Gastroesophageal sphincter (tissue), 4 donors: Measurements from ENCODE around the gene SDK1. TPM values are rescaled to one million over a fixed set of nuclear protein-coding genes. Genes with fewer than 3 reads are reported as not detected.

Experiments
- ATAC-seq: fragments of 150-250 bp; one replicate; pipeline ENCODE4 v1.9.1; 2016; ENCODE audit warnings: mild to moderate bottlenecking, moderate library complexity
- H3K27ac ChIP-seq, 4 donors: fragments of 200-600 bp; sonication (generic) in 3 of 4; 1 replicate in 3 of 4; 2 replicates in 1 of 4; pipeline ENCODE4 v1.5.1; 2016 to 2019
- H3K27me3 ChIP-seq: fragments of 200-600 bp; sonication (generic); one replicate; pipeline ENCODE4 v1.5.1; 2019
- H3K36me3 ChIP-seq, 2 donors: fragments of 200-600 bp; sonication (generic); one replicate each; pipeline ENCODE4 v1.5.1; 2019; ENCODE audit warnings: control low read depth in 1 of 2
- H3K4me1 ChIP-seq, 3 donors: fragments of 200-600 bp; sonication (generic); 1 replicate in 2 of 3; 2 replicates in 1 of 3; pipeline ENCODE4 v1.5.1; 2016 to 2019; ENCODE audit warnings: control low read depth in 2 of 3
- H3K4me3 ChIP-seq, 2 donors: fragments of 200-600 bp; sonication (generic); one replicate each; pipeline ENCODE4 v1.5.1; 2019; ENCODE audit warnings: mild to moderate bottlenecking in 1 of 2, moderate library complexity in 1 of 2
- H3K9me3 ChIP-seq, 3 donors: fragments of 200-600 bp; sonication (generic); one replicate each; pipeline ENCODE4 v1.5.1; 2017 to 2019; ENCODE audit warnings: control low read depth in 2 of 3
- CTCF ChIP-seq, 4 experiments: fragments of 200-600 bp in 2 of 4; fragments of 450-650 bp in 2 of 4; sonication (generic) in 1 of 4; IDR thresholded peaks; one replicate each; pipeline ENCODE4 v1.5.1; 2017 to 2019; ENCODE audit warnings: antibody characterized with exemption in 4 of 4, mild to moderate bottlenecking in 2 of 4, moderate library complexity in 2 of 4
- EP300 ChIP-seq: sonication (generic); formaldehyde crosslinking; IDR thresholded peaks from one replicate; pipeline ENCODE4 v1.6.1; 2017; ENCODE audit warnings: antibody characterized with exemption, mild to moderate bottlenecking
- POLR2A ChIP-seq, 2 donors: fragments of 450-650 bp; IDR thresholded peaks; one replicate each; pipeline ENCODE4 v1.6.1; 2017; ENCODE audit warnings: antibody characterized with exemption in 2 of 2, mild to moderate bottlenecking in 2 of 2, moderate library complexity in 1 of 2
- POLR2AphosphoS5 ChIP-seq: sonication (generic); formaldehyde crosslinking; IDR thresholded peaks from one replicate; pipeline ENCODE4 v1.6.1; 2017; ENCODE audit warnings: antibody characterized with exemption
- WGBS, 2 donors: methylation state at CpG; one replicate each; pipeline ENCODE4 v1.1.5; 2018; ENCODE audit warnings: low coverage in 1 of 2; 5-methylcytosine and 5-hydroxymethylcytosine counted together
- total RNA-seq, 4 donors: library from RNA; depleted of rRNA; stranded (reverse); fragments of >200 nt; gene quantifications; one replicate each; pipeline ENCODE4 v1.1.0, GENCODE V29; 2016

The SDK1 gene
- total RNA-seq, 4 donors from 2014 or later, result 6.1 to 13.6 (median 8.7) TPM

DNA sequence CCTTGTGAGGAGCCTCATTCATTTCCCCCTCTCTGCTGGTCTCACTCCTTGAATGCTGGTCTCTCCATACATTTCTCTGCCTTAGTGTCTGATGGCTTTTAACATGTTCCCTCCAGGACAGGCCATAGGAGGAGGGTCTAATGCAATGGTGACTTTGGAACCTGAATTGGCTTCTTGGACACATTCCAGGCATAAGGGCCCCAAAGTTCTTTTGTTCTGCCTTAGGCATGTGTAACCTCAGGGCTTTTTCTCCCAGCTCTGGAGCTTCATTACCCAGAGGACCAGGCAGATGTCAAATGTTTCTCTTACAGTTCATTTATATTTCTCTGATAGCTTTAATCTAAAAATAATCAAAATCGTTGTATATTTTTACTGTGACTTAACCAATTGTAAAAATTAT is 162.6 kb downstream of the SDK1 start:
- no peaks in the 10 kb centered on the region for H3K9me3 ChIP-seq
- H3K36me3 ChIP-seq, result no peaks in the 10 kb centered on the region
- TF ChIP-seq CTCF (IDR thresholded peaks at IDR 0.05) (no peak), EP300 (no peak), POLR2AphosphoS5 (no peak), POLR2A (IDR thresholded peaks at IDR 0.05) (no peak)
- no peaks in the 10 kb centered on the region for H3K27me3 ChIP-seq
- ATAC-seq, result no peak
- 10 to 29% methylated on average over 1 of the region's 1 CpG for WGBS, 2 donors
- H3K4me1 ChIP-seq, result no peaks in the 10 kb centered on the region
- no peak overlapping the region for H3K27ac ChIP-seq
- H3K4me3 ChIP-seq, result no peak overlapping the region

GRCh38 chr7:3464900-3465622 is 164.0 kb downstream of the SDK1 start:
- WGBS, 2 donors, result 81 to 85% methylated on average over 7 to 9 of the region's 9 CpGs

GRCh38 chr7:3466261-3466660 is 165.2 kb downstream of the SDK1 start:
- H3K27ac ChIP-seq, result no peak overlapping the region
- TF ChIP-seq POLR2A (IDR thresholded peaks at IDR 0.05) (no peak), CTCF (IDR thresholded peaks at IDR 0.05) (no peak), EP300 (no peak), POLR2AphosphoS5 (no peak)
- ATAC-seq, result no peak
- 63 to 65% methylated on average over 4 of the region's 4 CpGs for WGBS, 2 donors
- H3K4me1 ChIP-seq, result no peaks in the 10 kb centered on the region
- H3K9me3 ChIP-seq, result no peaks in the 10 kb centered on the region
- H3K4me3 ChIP-seq, result no peak overlapping the region
- H3K27me3 ChIP-seq, result no peaks in the 10 kb centered on the region
- H3K36me3 ChIP-seq, result no peaks in the 10 kb centered on the region

More at GRCh38 chr7:3464900-3465622, 164.0 kb downstream of the SDK1 start:
- TF ChIP-seq POLR2AphosphoS5 (no peak), CTCF (IDR thresholded peaks at IDR 0.05) (no peak), POLR2A (IDR thresholded peaks at IDR 0.05) (no peak), EP300 (no peak)
- Histone ChIP-seq H3K27ac (no peak overlapping the region), H3K36me3 (no peaks in the 10 kb centered on the region), H3K9me3 (no peaks in the 10 kb centered on the region), H3K4me3 (no peak overlapping the region), H3K4me1 (no peaks in the 10 kb centered on the region), H3K27me3 (no peaks in the 10 kb centered on the region)
- no peak for ATAC-seq

DNA sequence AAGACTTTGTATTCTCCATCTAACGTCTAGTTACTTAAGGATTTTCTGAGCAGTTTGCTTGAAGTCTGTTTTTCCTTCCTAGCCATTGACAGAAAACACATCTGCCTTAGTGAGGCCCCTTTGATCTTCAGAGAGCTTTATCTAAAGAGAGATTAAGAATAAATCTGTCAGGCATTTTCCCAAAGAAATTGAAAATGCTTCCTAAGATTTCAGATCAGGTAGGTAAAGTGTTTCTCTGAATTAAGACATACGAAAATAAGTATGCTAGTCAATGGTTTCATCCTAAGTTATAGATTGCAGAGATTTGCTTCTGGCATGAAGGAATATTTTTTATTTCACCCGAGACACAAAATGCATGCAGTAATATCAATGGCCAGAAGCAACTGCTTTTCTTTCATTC is 168.6 kb downstream of the SDK1 start:
- Histone ChIP-seq H3K4me3 (no peak overlapping the region), H3K27ac (no peak overlapping the region), H3K36me3 (no peaks in the 10 kb centered on the region), H3K9me3 (no peaks in the 10 kb centered on the region), H3K27me3 (no peaks in the 10 kb centered on the region), H3K4me1 (no peaks in the 10 kb centered on the region)
- ATAC-seq, result no peak
- TF ChIP-seq POLR2A (IDR thresholded peaks at IDR 0.05) (no peak), CTCF (IDR thresholded peaks at IDR 0.05) (no peak), POLR2AphosphoS5 (no peak), EP300 (no peak)
- WGBS, 2 donors, result 75 to 81% methylated on average over 3 of the region's 3 CpGs

DNA sequence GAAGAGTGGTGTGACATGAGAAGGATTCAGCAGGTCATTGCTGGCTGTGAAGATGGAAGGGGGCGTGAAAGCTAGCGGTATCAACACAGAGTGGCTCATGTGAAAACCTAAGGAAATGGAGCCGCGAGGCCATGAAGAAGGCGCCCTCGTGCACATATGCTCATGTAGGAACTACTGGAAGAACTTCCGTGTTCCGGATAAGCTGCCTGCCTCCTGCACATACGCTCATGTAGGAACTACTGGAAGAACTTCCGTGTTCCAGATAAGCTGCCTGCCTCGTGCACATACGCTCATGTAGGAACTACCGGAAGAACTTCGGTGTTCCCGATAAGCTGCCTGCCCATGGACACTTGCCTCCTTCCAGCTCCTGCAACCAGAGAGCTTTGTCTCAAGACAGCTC is 179.1 kb downstream of the SDK1 start:
- TF ChIP-seq CTCF (IDR thresholded peaks at IDR 0.05) (no peak), POLR2A (IDR thresholded peaks at IDR 0.05) (no peak), EP300 (no peak), POLR2AphosphoS5 (no peak)
- Histone ChIP-seq H3K27ac (no peak overlapping the region), H3K4me1 (no peaks in the 10 kb centered on the region), H3K4me3 (no peak overlapping the region), H3K27me3 (no peaks in the 10 kb centered on the region), H3K36me3 (no peaks in the 10 kb centered on the region), H3K9me3 (no peaks in the 10 kb centered on the region)
- ATAC-seq, result no peak
- WGBS, 2 donors, result 96 to 100% methylated on average over 4 to 15 of the region's 15 CpGs
